B cell (primary cell): ENCODE data around the gene TET3. TPM values are rescaled to one million over a fixed set of nuclear protein-coding genes. Genes with fewer than 3 reads are reported as not detected.

Experiments used
- ATAC-seq: fragments of 200-7000 bp; cut with Tn5 transposase; one replicate; pipeline ENCODE4 v1.10.0; 2021; ENCODE audit warnings: low read depth, mild to moderate bottlenecking, moderate number of reproducible peaks, moderate library complexity
- CTCF ChIA-PET: fragments of 350-600 bp; sonication (Branson Sonifier 250); formaldehyde crosslinking; loops from one replicate; lab custom pipeline; 2021; ENCODE audit warnings: antibody characterized with exemption, inconsistent platforms; lab: Charles Lee
- POLR2A ChIA-PET: fragments of 350-600 bp; sonication (Branson Sonifier 250); formaldehyde crosslinking; loops from one replicate; lab custom pipeline; 2021; ENCODE audit warnings: antibody characterized with exemption; lab: Charles Lee
- DNase-seq: peaks from one replicate; pipeline ENCODE4 v3.0.0; 2013
- H2AFZ ChIP-seq: 2 replicates; pipeline ENCODE4 v1.6.1; 2012; ENCODE audit warnings: mild to moderate bottlenecking, low read depth, low read length; ENCODE audit not compliant: insufficient read depth, poor library complexity, severe bottlenecking
- H3K27ac ChIP-seq, 2 donors: 1 replicate in 1 of 2; 2 replicates in 1 of 2; pipeline ENCODE4 v1.5.1; 2012 to 2013; ENCODE audit warnings: low read length in 2 of 2, mild to moderate bottlenecking in 2 of 2, moderate library complexity in 1 of 2
- H3K27me3 ChIP-seq, 4 experiments: fragments of 200-600 bp in 1 of 4; sonication (generic) in 1 of 4; replicated peaks in 1 of 4; 1 replicate in 2 of 4; 2 replicates in 2 of 4; pipeline versions ENCODE4 v1.6.1 to v1.7.0; 2013 to 2016; ENCODE audit warnings: low read length in 3 of 4, mild to moderate bottlenecking in 2 of 4, mixed read lengths in 1 of 4, moderate library complexity in 1 of 4; ENCODE audit not compliant: insufficient read depth in 4 of 4, control insufficient read depth in 3 of 4; ENCODE audit errors: control extremely low read depth in 1 of 4
- H3K36me3 ChIP-seq, 2 experiments: replicated peaks in 1 of 2; 1 replicate in 1 of 2; 2 replicates in 1 of 2; pipeline versions ENCODE4 v1.6.1 to v1.7.1; 2013; ENCODE audit warnings: low read length in 1 of 2; ENCODE audit not compliant: insufficient read depth in 2 of 2, control insufficient read depth in 1 of 2; ENCODE audit errors: control extremely low read depth in 1 of 2, extremely low read depth in 1 of 2
- H3K4me1 ChIP-seq, 2 donors: fragments of 200-600 bp in 1 of 2; sonication (generic) in 1 of 2; 1 replicate in 1 of 2; 2 replicates in 1 of 2; pipeline versions ENCODE4 v1.5.1 to v1.6.1; 2013 to 2017; ENCODE audit warnings: low read length in 2 of 2; ENCODE audit not compliant: control insufficient read depth in 2 of 2, insufficient read depth in 2 of 2
- H3K4me2 ChIP-seq: replicated peaks from 2 replicates; pipeline ENCODE3; 2012; ENCODE audit warnings: mild to moderate bottlenecking, low read depth, low read length; ENCODE audit not compliant: poor library complexity, severe bottlenecking
- H3K4me3 ChIP-seq, 5 experiments: fragments of 200-600 bp in 1 of 5; sonication (generic) in 1 of 5; 1 replicate in 3 of 5; 2 replicates in 2 of 5; pipeline versions ENCODE4 v1.5.1 to v1.7.0; 2011 to 2016; ENCODE audit warnings: low read length in 4 of 5, mild to moderate bottlenecking in 4 of 5, low read depth in 2 of 5, control low read depth in 1 of 5, moderate library complexity in 1 of 5; ENCODE audit not compliant: insufficient read depth in 1 of 5; ENCODE audit errors: control extremely low read depth in 1 of 5, extremely low read depth in 1 of 5
- H3K79me2 ChIP-seq: fragments of 200-600 bp; sonication (generic); one replicate; pipeline ENCODE4 v1.6.0; 2016; ENCODE audit warnings: low read length; ENCODE audit not compliant: control insufficient read depth, insufficient read depth
- H3K9ac ChIP-seq: fragments of 200-600 bp; sonication (generic); 2 replicates; pipeline ENCODE4 v1.6.1; 2017; ENCODE audit warnings: mild to moderate bottlenecking, low read length, moderate library complexity
- H3K9me3 ChIP-seq, 3 donors: one replicate each; pipeline versions ENCODE4 v1.6.1 to v1.7.1; 2013; ENCODE audit warnings: low read length in 2 of 3; ENCODE audit not compliant: control insufficient read depth in 2 of 3, insufficient read depth in 1 of 3; ENCODE audit errors: control extremely low read depth in 1 of 3
- H4K20me1 ChIP-seq: 2 replicates; pipeline ENCODE4 v1.6.0; 2012; ENCODE audit warnings: mild to moderate bottlenecking, low read length; ENCODE audit not compliant: insufficient read depth, control insufficient read depth, poor library complexity, severe bottlenecking
- H3K27ac Mint-ChIP-seq: one replicate; pipeline ENCODE4 v1.8.0; 2021; ENCODE audit warnings: mixed read lengths
- H3K27me3 Mint-ChIP-seq: one replicate; pipeline ENCODE4 v1.8.0; 2021; ENCODE audit warnings: mixed read lengths
- H3K4me1 Mint-ChIP-seq: one replicate; pipeline ENCODE4 v1.8.0; 2021; ENCODE audit warnings: mixed read lengths
- H3K4me3 Mint-ChIP-seq: one replicate; pipeline ENCODE4 v1.8.0; 2021; ENCODE audit warnings: mixed read lengths
- H3K9me3 Mint-ChIP-seq: one replicate; pipeline ENCODE4 v1.8.0; 2022; ENCODE audit warnings: mixed read lengths; ENCODE audit not compliant: insufficient read depth
- EZH2 ChIP-seq: IDR thresholded peaks from 2 replicates; pipeline ENCODE4 v1.6.1; 2012; ENCODE audit warnings: borderline replicate concordance, low read depth, mild to moderate bottlenecking, moderate library complexity, low read length; ENCODE audit not compliant: insufficient read depth, poor library complexity, severe bottlenecking
- WGBS: methylation state at CpG from one replicate; pipeline ENCODE4 v1.1.5; 2013; ENCODE audit warnings: missing lambda C conversion rate; ENCODE audit not compliant: insufficient coverage; 5-methylcytosine and 5-hydroxymethylcytosine counted together
- intact Hi-C: fragments of 100-400 bp; cut with micrococcal nuclease; formaldehyde crosslinking; loops from one replicate; pipeline ENCODE4 v1.10.0; 2022
- polyA plus RNA-seq: library from polyadenylated mRNA; depleted of rRNA; stranded (reverse); fragments of >200 nt; gene quantifications from 2 replicates; pipeline ENCODE4 v1.2.3, GENCODE V29; 2012
- total RNA-seq, 2 donors: library from RNA; stranded (reverse); fragments of 120-200 nt in 1 of 2; gene quantifications; 1 replicate in 1 of 2; 2 replicates in 1 of 2; pipeline versions ENCODE4 v1.2.3 to v1.2.4, GENCODE V29; 2013 to 2022
- TF ChIP-seq, protein P1 (sequence below): fragments of 200-600 bp; IDR thresholded peaks from one replicate; pipeline ENCODE4 v1.8.0; 2022; ENCODE audit warnings: antibody characterized with exemption, mild to moderate bottlenecking

The TET3 gene
- total and polyA plus RNA-seq, 2 donors (not counting 1 experiment from before 2014, with no cell fraction given): 4.7 to 43.9 TPM

DNA sequence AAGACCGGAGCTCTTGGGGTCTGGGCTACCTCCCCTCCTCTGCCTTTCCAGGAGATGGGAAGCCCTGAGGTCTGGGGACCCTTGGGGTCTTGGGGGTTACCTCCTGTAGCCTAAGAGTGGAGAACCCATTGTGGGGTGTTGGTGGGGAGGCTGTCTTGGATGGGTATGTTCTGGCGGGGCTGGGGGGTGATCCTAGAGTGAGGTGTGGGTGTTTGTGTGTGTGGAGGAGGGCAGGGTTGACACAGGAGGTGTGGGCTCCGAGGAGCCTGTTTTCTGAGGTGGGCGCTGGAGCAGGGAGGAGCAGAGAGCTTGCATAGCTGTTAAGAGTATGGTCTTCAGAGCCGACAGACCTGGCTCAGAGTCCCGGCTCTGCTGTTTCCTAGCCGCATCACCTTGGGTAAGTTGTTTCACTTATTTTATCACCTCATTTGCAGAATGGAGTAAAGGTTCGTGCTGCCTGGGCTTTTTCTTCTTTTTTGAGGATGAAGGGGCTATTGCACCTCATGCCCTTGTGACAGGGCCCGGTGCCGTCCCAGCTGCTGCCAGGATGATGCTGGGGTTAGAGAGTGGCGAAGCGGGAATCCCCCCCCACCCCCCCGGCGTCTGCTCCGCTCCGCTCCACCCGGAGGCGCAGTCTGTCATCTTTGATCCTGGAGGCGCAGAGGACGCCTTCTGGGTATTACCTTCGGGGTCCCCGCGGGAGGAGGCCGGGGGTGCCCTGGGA lies 17.2 kb downstream of the TET3 start:
- Histone ChIP-seq H3K4me2 (peak overlapping the region; percentile 85), H3K9ac (peak overlapping the region; percentile 59), H3K36me3 (peaks cover 0 to 17% of the 10 kb centered on the region in 2 experiments), H4K20me1 (peaks cover 94% of the 10 kb centered on the region), H2AFZ (peak overlapping the region; percentile 55), H3K27me3 (no peaks in the 10 kb centered on the region), H3K9me3 (no peaks in the 10 kb centered on the region), H3K4me3 (peak overlapping the region in 4 of 5 experiments; percentile 31 to 60 (median 52)), H3K27ac (peak overlapping the region in 1 of 2 donors; percentile 69), H3K4me1 (peaks cover 15 to 29% of the 10 kb centered on the region in 2 donors), H3K79me2 (peaks cover 88% of the 10 kb centered on the region)
- peak overlapping the region; percentile 70 for H3K27ac Mint-ChIP-seq
- H3K9me3 Mint-ChIP-seq: no peaks in the 10 kb centered on the region
- WGBS: 15% methylated on average over 18 of the region's 24 CpGs
- ChIA-PET POLR2A (interaction anchor here (0.5 to 1.0 kb wide), 4 partner anchors 11 to 104 kb away, joined by 3 read pairs; no protein-coding TSS in a partner anchor), CTCF (interaction anchor here (0.8 to 3.2 kb wide), 12 partner anchors 15 to 333 kb away, joined by 3 to 19 read pairs (median 4); partner anchors contain the start of genes BOLA3 and STAMBP)
- ATAC-seq (peak; percentile 54), DNase-seq (peak; percentile 85)
- no peaks in the 10 kb centered on the region for H3K27me3 Mint-ChIP-seq
- H3K4me3 Mint-ChIP-seq: peak overlapping the region; percentile 87
- peaks cover 70% of the 10 kb centered on the region for H3K4me1 Mint-ChIP-seq
- intact Hi-C loops: loop anchor here (1.0 to 2.0 kb wide), 4 partner anchors 16 to 174 kb away; partner anchors contain the start of genes DGUOK and STAMBP
- TF ChIP-seq EZH2: no peak
- TF ChIP-seq, protein P1, sequence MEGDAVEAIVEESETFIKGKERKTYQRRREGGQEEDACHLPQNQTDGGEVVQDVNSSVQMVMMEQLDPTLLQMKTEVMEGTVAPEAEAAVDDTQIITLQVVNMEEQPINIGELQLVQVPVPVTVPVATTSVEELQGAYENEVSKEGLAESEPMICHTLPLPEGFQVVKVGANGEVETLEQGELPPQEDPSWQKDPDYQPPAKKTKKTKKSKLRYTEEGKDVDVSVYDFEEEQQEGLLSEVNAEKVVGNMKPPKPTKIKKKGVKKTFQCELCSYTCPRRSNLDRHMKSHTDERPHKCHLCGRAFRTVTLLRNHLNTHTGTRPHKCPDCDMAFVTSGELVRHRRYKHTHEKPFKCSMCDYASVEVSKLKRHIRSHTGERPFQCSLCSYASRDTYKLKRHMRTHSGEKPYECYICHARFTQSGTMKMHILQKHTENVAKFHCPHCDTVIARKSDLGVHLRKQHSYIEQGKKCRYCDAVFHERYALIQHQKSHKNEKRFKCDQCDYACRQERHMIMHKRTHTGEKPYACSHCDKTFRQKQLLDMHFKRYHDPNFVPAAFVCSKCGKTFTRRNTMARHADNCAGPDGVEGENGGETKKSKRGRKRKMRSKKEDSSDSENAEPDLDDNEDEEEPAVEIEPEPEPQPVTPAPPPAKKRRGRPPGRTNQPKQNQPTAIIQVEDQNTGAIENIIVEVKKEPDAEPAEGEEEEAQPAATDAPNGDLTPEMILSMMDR: peak; percentile 14
